ENCODE data around the gene EN1.

EN1 gene

GRCh38 chr2:118830118-118830517 is 17.3 kb downstream of the EN1 start:
- Histone ChIP-seq H3K9me3 (ENCODE audit: low read length) (no peaks in the 10 kb centered on the region), H3K27me3 (ENCODE audit: control insufficient read depth in 1 of 2, insufficient read depth in 2 of 2, low read length in 2 of 2) (peaks cover 35 to 36% of the 10 kb centered on the region in 2 donors), H3K4me1 (ENCODE audit: insufficient read depth, low read length) (no peaks in the 10 kb centered on the region), H3K27ac (ENCODE audit: low read depth, low read length) (no peak overlapping the region), H3K36me3 (ENCODE audit: insufficient read depth, low read length) (no peaks in the 10 kb centered on the region), H3K9ac (ENCODE audit: low read length) (no peak overlapping the region), H3K4me3 (ENCODE audit: low read depth in 1 of 2, low read length in 2 of 2) (no peak overlapping the region)

DNA sequence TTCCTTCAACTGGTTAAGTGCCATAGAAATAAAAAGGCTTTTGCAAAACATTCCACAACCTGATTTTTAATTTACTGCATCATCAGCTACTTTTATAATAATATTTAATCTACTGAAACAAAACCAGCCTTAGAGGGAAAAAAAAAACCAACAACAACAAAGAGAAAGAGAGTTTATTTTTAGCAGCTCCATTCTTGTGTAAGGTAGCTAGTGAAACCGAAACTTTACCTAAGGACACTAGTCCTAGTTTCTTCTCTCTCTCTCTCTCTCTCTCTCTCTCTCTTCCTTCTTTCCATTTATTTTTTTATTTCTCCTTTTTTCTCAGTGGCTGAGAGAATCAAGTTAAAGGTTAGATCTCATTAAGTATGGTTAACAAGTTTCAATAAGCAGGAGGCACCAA is 21.4 kb downstream of the EN1 start:
- H3K27me3 ChIP-seq (ENCODE audit: control insufficient read depth in 1 of 2, insufficient read depth in 2 of 2, low read length in 2 of 2): peaks cover 0 to 12% of the 10 kb centered on the region in 2 donors
- H3K9ac ChIP-seq (ENCODE audit: low read length): no peak overlapping the region
- H3K36me3 ChIP-seq (ENCODE audit: insufficient read depth, low read length): no peaks in the 10 kb centered on the region
- H3K27ac ChIP-seq (ENCODE audit: low read depth, low read length): no peak overlapping the region
- no peaks in the 10 kb centered on the region for H3K4me1 ChIP-seq (ENCODE audit: insufficient read depth, low read length)
- H3K4me3 ChIP-seq (ENCODE audit: low read depth in 1 of 2, low read length in 2 of 2): no peak overlapping the region
- no peaks in the 10 kb centered on the region for H3K9me3 ChIP-seq (ENCODE audit: low read length)

GRCh38 chr2:118823633-118824032 is 23.8 kb downstream of the EN1 start:
- Histone ChIP-seq H3K4me1 (ENCODE audit: insufficient read depth, low read length) (no peaks in the 10 kb centered on the region), H3K4me3 (ENCODE audit: low read depth in 1 of 2, low read length in 2 of 2) (no peak overlapping the region), H3K27ac (ENCODE audit: low read depth, low read length) (no peak overlapping the region), H3K36me3 (ENCODE audit: insufficient read depth, low read length) (no peaks in the 10 kb centered on the region), H3K9me3 (ENCODE audit: low read length) (no peaks in the 10 kb centered on the region), H3K27me3 (ENCODE audit: control insufficient read depth in 1 of 2, insufficient read depth in 2 of 2, low read length in 2 of 2) (peaks cover 0 to 4% of the 10 kb centered on the region in 2 donors), H3K9ac (ENCODE audit: low read length) (no peak overlapping the region)

- Histone ChIP-seq H3K4me3 (ENCODE audit: low read depth in 1 of 2, low read length in 2 of 2) (no peak overlapping the region), H3K36me3 (ENCODE audit: insufficient read depth, low read length) (no peaks in the 10 kb centered on the region), H3K27me3 (ENCODE audit: control insufficient read depth in 1 of 2, insufficient read depth in 2 of 2, low read length in 2 of 2) (no peaks in the 10 kb centered on the region), H3K9me3 (ENCODE audit: low read length) (no peaks in the 10 kb centered on the region), H3K9ac (ENCODE audit: low read length) (no peak overlapping the region), H3K27ac (ENCODE audit: low read depth, low read length) (no peak overlapping the region), H3K4me1 (ENCODE audit: insufficient read depth, low read length) (no peaks in the 10 kb centered on the region)
These were observed 24.9 kb downstream of the EN1 start for GRCh38 chr2:118822572-118822971.

GRCh38 chr2:118822015-118822414 is 25.4 kb downstream of the EN1 start:
- no peaks in the 10 kb centered on the region for H3K27me3 ChIP-seq (ENCODE audit: control insufficient read depth in 1 of 2, insufficient read depth in 2 of 2, low read length in 2 of 2)
- H3K9me3 ChIP-seq (ENCODE audit: low read length): no peaks in the 10 kb centered on the region

GRCh38 chr2:118817469-118817868 is 30.0 kb downstream of the EN1 start:
- H3K27ac ChIP-seq (ENCODE audit: low read depth, low read length): no peak overlapping the region
- H3K36me3 ChIP-seq (ENCODE audit: insufficient read depth, low read length): no peaks in the 10 kb centered on the region
- H3K9ac ChIP-seq (ENCODE audit: low read length): no peak overlapping the region
- no peak overlapping the region for H3K4me3 ChIP-seq (ENCODE audit: low read depth in 1 of 2, low read length in 2 of 2)
- no peaks in the 10 kb centered on the region for H3K4me1 ChIP-seq (ENCODE audit: insufficient read depth, low read length)
- peaks cover 0 to 15% of the 10 kb centered on the region in 2 donors for H3K27me3 ChIP-seq (ENCODE audit: control insufficient read depth in 1 of 2, insufficient read depth in 2 of 2, low read length in 2 of 2)
- no peaks in the 10 kb centered on the region for H3K9me3 ChIP-seq (ENCODE audit: low read length)

More at GRCh38 chr2:118822015-118822414, 25.4 kb downstream of the EN1 start:
- Histone ChIP-seq H3K4me3 (ENCODE audit: low read depth in 1 of 2, low read length in 2 of 2) (no peak overlapping the region), H3K9ac (ENCODE audit: low read length) (no peak overlapping the region), H3K4me1 (ENCODE audit: insufficient read depth, low read length) (no peaks in the 10 kb centered on the region), H3K36me3 (ENCODE audit: insufficient read depth, low read length) (no peaks in the 10 kb centered on the region), H3K27ac (ENCODE audit: low read depth, low read length) (no peak overlapping the region)

DNA sequence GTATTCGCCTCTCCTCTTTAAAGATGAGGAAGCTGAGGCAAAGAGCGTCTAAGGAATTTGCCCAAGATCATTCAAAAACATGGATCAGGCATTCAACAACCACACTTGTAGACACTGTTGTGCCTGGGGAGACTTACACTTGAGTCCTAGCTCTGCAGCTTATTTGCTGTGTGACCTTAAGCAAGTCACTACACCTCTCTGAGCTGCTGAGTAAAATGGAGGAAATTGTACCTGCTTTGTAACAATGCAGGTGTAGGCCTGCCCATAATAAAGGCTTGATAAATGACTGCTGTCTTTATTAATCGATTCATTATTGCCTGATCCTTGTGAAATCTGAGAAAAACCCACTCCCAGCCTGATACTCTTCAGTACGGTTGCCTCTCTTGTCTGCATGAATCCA is 30.8 kb downstream of the EN1 start:
- H3K9me3 ChIP-seq (ENCODE audit: low read length): no peaks in the 10 kb centered on the region
- peaks cover 0 to 15% of the 10 kb centered on the region in 2 donors for H3K27me3 ChIP-seq (ENCODE audit: control insufficient read depth in 1 of 2, insufficient read depth in 2 of 2, low read length in 2 of 2)

GRCh38 chr2:118815731-118816130 is 31.7 kb downstream of the EN1 start:
- no peak overlapping the region for H3K27ac ChIP-seq (ENCODE audit: low read depth, low read length)
- no peaks in the 10 kb centered on the region for H3K9me3 ChIP-seq (ENCODE audit: low read length)
- no peak overlapping the region for H3K9ac ChIP-seq (ENCODE audit: low read length)
- H3K27me3 ChIP-seq (ENCODE audit: control insufficient read depth in 1 of 2, insufficient read depth in 2 of 2, low read length in 2 of 2): peaks cover 0 to 15% of the 10 kb centered on the region in 2 donors
- H3K4me1 ChIP-seq (ENCODE audit: insufficient read depth, low read length): no peaks in the 10 kb centered on the region
- H3K36me3 ChIP-seq (ENCODE audit: insufficient read depth, low read length): no peaks in the 10 kb centered on the region
- H3K4me3 ChIP-seq (ENCODE audit: low read depth in 1 of 2, low read length in 2 of 2): no peak overlapping the region

More for the DNA sequence above, 30.8 kb downstream of the EN1 start:
- no peak overlapping the region for H3K4me3 ChIP-seq (ENCODE audit: low read depth in 1 of 2, low read length in 2 of 2)
- H3K4me1 ChIP-seq (ENCODE audit: insufficient read depth, low read length): no peaks in the 10 kb centered on the region
- no peak overlapping the region for H3K27ac ChIP-seq (ENCODE audit: low read depth, low read length)
- no peak overlapping the region for H3K9ac ChIP-seq (ENCODE audit: low read length)
- no peaks in the 10 kb centered on the region for H3K36me3 ChIP-seq (ENCODE audit: insufficient read depth, low read length)

DNA sequence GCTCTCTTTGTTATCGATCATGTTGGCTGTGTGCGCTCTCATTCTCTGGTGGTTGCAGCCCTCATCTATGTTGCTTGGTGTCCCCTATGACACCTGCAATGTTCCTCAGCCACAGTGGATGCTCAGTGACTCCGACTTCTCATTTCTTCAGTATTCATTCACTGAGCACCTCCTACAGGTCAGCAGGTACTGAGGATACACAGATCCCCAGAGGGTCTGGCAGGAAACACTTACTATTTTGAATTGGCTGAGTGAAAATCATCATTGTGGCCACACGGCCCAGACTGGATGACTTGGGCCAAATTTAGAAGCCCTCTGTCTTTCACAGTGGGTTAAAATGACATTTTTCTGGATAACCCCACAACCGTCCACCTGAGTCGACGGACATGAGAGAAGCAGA is 32.1 kb downstream of the EN1 start:
- Histone ChIP-seq H3K9me3 (ENCODE audit: low read length) (no peaks in the 10 kb centered on the region), H3K36me3 (ENCODE audit: insufficient read depth, low read length) (no peaks in the 10 kb centered on the region), H3K4me3 (ENCODE audit: low read depth in 1 of 2, low read length in 2 of 2) (no peak overlapping the region), H3K27ac (ENCODE audit: low read depth, low read length) (no peak overlapping the region), H3K4me1 (ENCODE audit: insufficient read depth, low read length) (no peaks in the 10 kb centered on the region), H3K9ac (ENCODE audit: low read length) (no peak overlapping the region), H3K27me3 (ENCODE audit: control insufficient read depth in 1 of 2, insufficient read depth in 2 of 2, low read length in 2 of 2) (peaks cover 0 to 15% of the 10 kb centered on the region in 2 donors)

DNA sequence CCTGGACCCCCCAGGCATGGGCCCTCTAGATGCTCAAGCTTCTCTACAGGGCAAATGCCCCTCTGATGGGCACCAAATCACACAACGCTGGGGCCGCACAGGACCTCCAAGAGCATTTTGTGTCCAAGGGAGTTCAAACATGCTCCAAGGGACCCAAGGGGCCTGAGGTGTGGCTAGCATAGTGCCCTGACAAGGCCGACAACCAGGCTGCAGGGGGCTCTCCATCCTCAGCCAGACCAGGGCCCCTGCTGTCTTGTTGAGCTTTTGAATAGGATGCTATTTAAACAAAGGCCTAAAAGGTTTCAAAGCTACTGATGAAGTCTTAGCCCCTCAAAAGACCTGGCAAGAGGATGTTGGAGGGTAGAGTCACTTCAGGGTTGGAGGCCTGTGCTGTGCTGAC is 33.1 kb downstream of the EN1 start:
- no peak overlapping the region for H3K4me3 ChIP-seq (ENCODE audit: low read depth in 1 of 2, low read length in 2 of 2)
- peaks cover 0 to 21% of the 10 kb centered on the region in 2 donors for H3K27me3 ChIP-seq (ENCODE audit: control insufficient read depth in 1 of 2, insufficient read depth in 2 of 2, low read length in 2 of 2)
- H3K9ac ChIP-seq (ENCODE audit: low read length): no peak overlapping the region
- H3K27ac ChIP-seq (ENCODE audit: low read depth, low read length): no peak overlapping the region
- no peaks in the 10 kb centered on the region for H3K36me3 ChIP-seq (ENCODE audit: insufficient read depth, low read length)
- no peaks in the 10 kb centered on the region for H3K4me1 ChIP-seq (ENCODE audit: insufficient read depth, low read length)
- H3K9me3 ChIP-seq (ENCODE audit: low read length): no peaks in the 10 kb centered on the region

- H3K27me3 ChIP-seq (ENCODE audit: control insufficient read depth in 1 of 2, insufficient read depth in 2 of 2, low read length in 2 of 2): peaks cover 0 to 21% of the 10 kb centered on the region in 2 donors
- no peak overlapping the region for H3K27ac ChIP-seq (ENCODE audit: low read depth, low read length)
- no peaks in the 10 kb centered on the region for H3K4me1 ChIP-seq (ENCODE audit: insufficient read depth, low read length)
- H3K36me3 ChIP-seq (ENCODE audit: insufficient read depth, low read length): no peaks in the 10 kb centered on the region
- H3K9me3 ChIP-seq (ENCODE audit: low read length): no peaks in the 10 kb centered on the region
- no peak overlapping the region for H3K4me3 ChIP-seq (ENCODE audit: low read depth in 1 of 2, low read length in 2 of 2)
- no peak overlapping the region for H3K9ac ChIP-seq (ENCODE audit: low read length)
These were observed 33.7 kb downstream of the EN1 start for GRCh38 chr2:118813601-118814339.

DNA sequence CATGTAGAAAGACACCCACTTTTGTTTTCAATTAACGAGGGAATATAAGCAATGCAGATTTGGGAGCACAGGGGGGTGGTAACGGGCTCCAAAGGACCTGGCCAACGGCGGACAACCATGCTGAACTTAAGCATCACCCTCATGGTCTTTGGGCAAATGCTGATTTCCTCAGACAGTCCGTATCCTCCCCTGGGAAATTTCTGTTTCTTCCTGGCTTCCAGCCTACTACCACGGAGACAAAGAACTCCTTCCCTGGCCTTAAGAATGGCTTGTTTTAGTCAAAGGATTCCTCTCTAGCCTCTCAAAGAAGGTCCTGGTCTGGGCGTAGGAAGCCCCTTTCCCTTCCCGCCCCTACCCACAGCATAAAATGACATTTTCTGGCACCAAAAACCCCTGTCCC is 34.3 kb downstream of the EN1 start:
- Histone ChIP-seq H3K9ac (ENCODE audit: low read length) (no peak overlapping the region), H3K4me3 (ENCODE audit: low read depth in 1 of 2, low read length in 2 of 2) (no peak overlapping the region), H3K4me1 (ENCODE audit: insufficient read depth, low read length) (no peaks in the 10 kb centered on the region), H3K27ac (ENCODE audit: low read depth, low read length) (no peak overlapping the region), H3K27me3 (ENCODE audit: control insufficient read depth in 1 of 2, insufficient read depth in 2 of 2, low read length in 2 of 2) (peaks cover 0 to 25% of the 10 kb centered on the region in 2 donors), H3K9me3 (ENCODE audit: low read length) (no peaks in the 10 kb centered on the region), H3K36me3 (ENCODE audit: insufficient read depth, low read length) (no peaks in the 10 kb centered on the region)

All from muscle layer of colon (tissue), 2 donors.